Smooth muscle cell (in vitro differentiated cells): ENCODE data around the gene TNS1. TPM values are rescaled to one million over a fixed set of nuclear protein-coding genes. Genes with fewer than 3 reads are reported as not detected.

Source experiments
- DNase-seq: peaks from one replicate; lab custom pipeline; 2025; ENCODE audit not compliant: unreplicated experiment; lab: John Stamatoyannopoulos, UW
- H2AFZ ChIP-seq: fragments of 200-600 bp; sonication (generic); 2 replicates; pipeline ENCODE4 v1.6.0; 2016; ENCODE audit warnings: antibody characterized with exemption, low read depth, mild to moderate bottlenecking
- H3F3A ChIP-seq: fragments of 200-600 bp; sonication (generic); 2 replicates; pipeline ENCODE4 v1.6.0; 2017; ENCODE audit warnings: antibody characterized with exemption, low read depth
- H3K27ac ChIP-seq: fragments of 200-600 bp; sonication (generic); 2 replicates; pipeline ENCODE4 v1.5.1; 2016; ENCODE audit warnings: low read depth, mild to moderate bottlenecking
- H3K27me3 ChIP-seq: fragments of 200-600 bp; sonication (generic); 2 replicates; pipeline ENCODE4 v1.6.1; 2016; ENCODE audit warnings: low read depth, mild to moderate bottlenecking
- H3K36me3 ChIP-seq: fragments of 200-600 bp; sonication (generic); 2 replicates; pipeline ENCODE4 v1.5.1; 2016; ENCODE audit warnings: low read depth
- H3K4me1 ChIP-seq: fragments of 200-600 bp; sonication (generic); 2 replicates; pipeline ENCODE4 v1.5.1; 2016; ENCODE audit warnings: low read depth
- H3K4me2 ChIP-seq: fragments of 200-600 bp; sonication (generic); 2 replicates; pipeline ENCODE4 v1.6.0; 2016; ENCODE audit warnings: mild to moderate bottlenecking
- H3K4me3 ChIP-seq: fragments of 200-600 bp; sonication (generic); 2 replicates; pipeline ENCODE4 v1.5.1; 2016; ENCODE audit warnings: mild to moderate bottlenecking
- H3K79me2 ChIP-seq: fragments of 200-600 bp; sonication (generic); 2 replicates; pipeline ENCODE4 v1.6.0; 2016; ENCODE audit warnings: low read depth, mild to moderate bottlenecking
- H3K9ac ChIP-seq: fragments of 200-600 bp; sonication (generic); 2 replicates; pipeline ENCODE4 v1.6.0; 2016; ENCODE audit warnings: low read depth
- H3K9me3 ChIP-seq: fragments of 200-600 bp; sonication (generic); replicated peaks from 2 replicates; pipeline ENCODE4 v1.5.1; 2016; ENCODE audit warnings: low read depth
- H4K20me1 ChIP-seq: fragments of 200-600 bp; sonication (generic); 2 replicates; pipeline ENCODE4 v1.6.0; 2016; ENCODE audit warnings: low read depth
- WGBS: methylation state at CpG from one replicate; pipeline ENCODE4 v1.1.7; 2016; ENCODE audit warnings: low lambda C conversion rate; 5-methylcytosine and 5-hydroxymethylcytosine counted together
- polyA plus RNA-seq: library from polyadenylated mRNA; unstranded; fragments of >200 nt; fragmentation: Nextera tagmentation; extraction: Ambion mirVana; gene quantifications from 2 replicates; pipeline ENCODE4 v1.2.1, GENCODE V29; 2016
- total RNA-seq: library from RNA; depleted of rRNA; stranded (reverse); fragments of >200 nt; gene quantifications from 2 replicates; pipeline ENCODE4 v1.2.3, GENCODE V29; 2014
- TF ChIP-seq, protein P1 (sequence below): fragments of 200-600 bp; sonication (generic); IDR thresholded peaks from 2 replicates; pipeline ENCODE4 v1.5.1; 2017; ENCODE audit warnings: borderline replicate concordance, mild to moderate bottlenecking, antibody characterized with exemption; ENCODE audit not compliant: insufficient read depth, poor library complexity, severe bottlenecking

Gene TNS1
- total and polyA plus RNA-seq, 2 experiments from 2014 or later: 52.3 to 61.5 TPM

DNA sequence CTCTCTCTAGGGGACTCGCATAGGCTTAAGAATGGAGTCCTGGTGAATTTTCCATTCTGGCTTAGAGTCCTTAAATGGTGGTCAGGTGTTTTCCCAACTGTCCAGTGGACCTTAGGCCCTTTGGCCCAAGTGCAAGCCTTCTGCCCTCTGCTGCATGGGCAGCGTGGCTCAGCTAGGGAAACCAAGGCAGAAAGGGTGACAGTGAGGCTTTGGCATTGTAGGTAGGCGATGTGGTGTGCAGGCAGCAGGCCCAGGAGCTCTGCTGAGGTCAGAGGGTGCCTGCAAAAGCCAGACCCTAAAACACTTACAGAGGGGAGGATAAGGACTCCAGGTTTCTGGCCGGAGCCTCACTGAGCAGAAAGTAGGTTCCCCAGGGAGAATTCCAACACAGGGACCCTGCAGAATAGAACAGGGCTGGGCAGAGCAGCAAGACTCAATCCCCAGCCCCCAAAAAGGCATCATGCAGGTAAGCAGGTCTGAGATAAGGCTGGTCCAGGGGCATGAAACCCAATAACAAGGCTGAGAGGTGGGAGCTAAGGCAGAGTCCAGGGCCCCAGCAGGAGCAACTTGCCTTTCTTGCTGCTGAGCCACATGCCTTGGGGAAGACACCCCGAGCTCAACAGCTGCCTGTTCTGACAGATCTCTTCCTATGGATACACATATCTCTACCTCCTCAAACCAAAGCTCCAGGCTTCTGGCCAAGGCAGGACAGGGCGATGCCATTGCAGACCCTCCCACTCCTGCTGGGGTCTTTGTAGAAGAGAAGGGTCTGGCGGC, 199.7 kb downstream of the TNS1 start:
- DNase-seq: no peak
- H3F3A ChIP-seq: peaks cover 23% of the 10 kb centered on the region
- no peak overlapping the region for H3K4me3 ChIP-seq
- 95% methylated on average over 7 of the region's 7 CpGs for WGBS
- no peak overlapping the region for H3K9ac ChIP-seq
- no peak overlapping the region for H3K27ac ChIP-seq
- H2AFZ ChIP-seq: no peak overlapping the region
- no peaks in the 10 kb centered on the region for H3K9me3 ChIP-seq
- no peak overlapping the region for H3K4me2 ChIP-seq
- H3K27me3 ChIP-seq: no peaks in the 10 kb centered on the region
- H3K4me1 ChIP-seq: no peaks in the 10 kb centered on the region
- H3K36me3 ChIP-seq: peaks cover 8% of the 10 kb centered on the region
- TF ChIP-seq, protein P1, sequence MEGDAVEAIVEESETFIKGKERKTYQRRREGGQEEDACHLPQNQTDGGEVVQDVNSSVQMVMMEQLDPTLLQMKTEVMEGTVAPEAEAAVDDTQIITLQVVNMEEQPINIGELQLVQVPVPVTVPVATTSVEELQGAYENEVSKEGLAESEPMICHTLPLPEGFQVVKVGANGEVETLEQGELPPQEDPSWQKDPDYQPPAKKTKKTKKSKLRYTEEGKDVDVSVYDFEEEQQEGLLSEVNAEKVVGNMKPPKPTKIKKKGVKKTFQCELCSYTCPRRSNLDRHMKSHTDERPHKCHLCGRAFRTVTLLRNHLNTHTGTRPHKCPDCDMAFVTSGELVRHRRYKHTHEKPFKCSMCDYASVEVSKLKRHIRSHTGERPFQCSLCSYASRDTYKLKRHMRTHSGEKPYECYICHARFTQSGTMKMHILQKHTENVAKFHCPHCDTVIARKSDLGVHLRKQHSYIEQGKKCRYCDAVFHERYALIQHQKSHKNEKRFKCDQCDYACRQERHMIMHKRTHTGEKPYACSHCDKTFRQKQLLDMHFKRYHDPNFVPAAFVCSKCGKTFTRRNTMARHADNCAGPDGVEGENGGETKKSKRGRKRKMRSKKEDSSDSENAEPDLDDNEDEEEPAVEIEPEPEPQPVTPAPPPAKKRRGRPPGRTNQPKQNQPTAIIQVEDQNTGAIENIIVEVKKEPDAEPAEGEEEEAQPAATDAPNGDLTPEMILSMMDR: no peak
- H3K79me2 ChIP-seq: no peaks in the 10 kb centered on the region
- H4K20me1 ChIP-seq: peaks cover 84% of the 10 kb centered on the region

DNA sequence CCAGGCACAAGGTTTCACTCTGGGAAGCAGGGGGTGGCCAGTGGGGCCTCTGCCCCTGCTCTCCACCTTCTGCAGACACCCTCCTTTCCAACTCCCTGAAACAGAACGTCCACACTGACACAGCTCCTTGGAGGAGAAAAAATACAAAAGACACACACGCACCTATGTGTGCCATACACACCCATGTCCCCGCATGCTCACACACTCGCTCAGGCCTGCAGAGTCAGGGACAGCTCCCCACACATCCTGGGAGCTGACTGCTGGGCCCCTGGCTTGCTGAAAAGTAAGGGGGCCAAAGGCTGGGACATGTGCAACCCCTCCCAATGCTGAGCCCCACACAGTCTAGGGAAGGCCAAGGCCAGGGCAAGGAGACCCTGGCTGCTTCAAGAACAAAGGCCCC, 200.5 kb downstream of the TNS1 start:
- Histone ChIP-seq H3K79me2 (no peaks in the 10 kb centered on the region), H2AFZ (no peak overlapping the region), H3K27me3 (no peaks in the 10 kb centered on the region), H3K27ac (no peak overlapping the region), H4K20me1 (peaks cover 82% of the 10 kb centered on the region), H3K4me1 (no peaks in the 10 kb centered on the region), H3K4me2 (no peak overlapping the region), H3F3A (peaks cover 31% of the 10 kb centered on the region), H3K9me3 (no peaks in the 10 kb centered on the region), H3K9ac (no peak overlapping the region), H3K4me3 (no peak overlapping the region), H3K36me3 (peaks cover 7% of the 10 kb centered on the region)
- no peak for DNase-seq
- TF ChIP-seq, protein P1: no peak
- WGBS: 87% methylated on average over 4 of the region's 4 CpGs

DNA sequence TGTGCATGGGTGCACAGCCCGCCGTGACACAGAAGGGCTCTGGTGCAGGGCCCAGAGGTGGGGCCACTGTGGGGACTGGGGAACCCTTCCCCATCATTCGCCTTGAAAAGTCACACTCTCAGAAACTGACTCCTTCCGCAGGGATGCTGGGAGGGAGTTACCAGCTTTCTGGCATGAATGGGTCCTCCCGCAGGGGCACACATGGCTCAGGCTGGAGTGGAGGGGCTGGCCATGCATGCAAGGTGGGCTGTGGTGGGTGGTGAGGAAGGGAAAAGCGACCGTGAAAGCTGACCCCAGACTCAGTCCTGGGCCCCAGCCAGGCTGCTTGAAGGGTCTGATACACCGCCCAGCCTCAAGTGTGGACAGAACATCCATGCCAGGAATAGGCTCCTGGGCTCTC, 201.1 kb downstream of the TNS1 start:
- Histone ChIP-seq H3K4me3 (no peak overlapping the region), H3K27ac (no peak overlapping the region), H2AFZ (no peak overlapping the region), H3K36me3 (peaks cover 1% of the 10 kb centered on the region), H3K79me2 (no peaks in the 10 kb centered on the region), H3K4me2 (no peak overlapping the region), H4K20me1 (peaks cover 77% of the 10 kb centered on the region), H3F3A (peaks cover 35% of the 10 kb centered on the region), H3K4me1 (no peaks in the 10 kb centered on the region), H3K9me3 (no peaks in the 10 kb centered on the region), H3K9ac (no peak overlapping the region), H3K27me3 (no peaks in the 10 kb centered on the region)
- TF ChIP-seq, protein P1: no peak
- no peak for DNase-seq
- WGBS: 90% methylated on average over 8 of the region's 8 CpGs

DNA sequence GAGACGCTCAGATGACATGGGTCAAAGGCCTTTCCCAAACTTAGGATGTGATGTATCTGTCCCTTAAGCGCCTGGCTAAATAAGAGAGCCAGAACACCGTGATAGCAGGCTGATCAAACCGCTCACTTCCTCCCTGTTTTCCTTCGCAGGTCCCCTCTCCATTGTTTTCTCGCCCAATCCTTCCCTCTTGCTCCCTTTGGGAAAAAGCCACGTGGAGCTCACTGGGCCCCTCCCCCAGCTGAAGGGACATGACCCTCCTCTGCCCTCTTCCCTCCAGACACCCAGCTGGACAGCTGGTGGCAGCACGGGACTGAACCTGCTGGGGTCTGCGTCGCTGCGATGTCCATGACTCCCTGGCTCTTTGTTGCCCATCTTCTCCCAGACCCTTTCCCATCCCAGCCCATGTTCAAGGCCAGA, 201.7 kb downstream of the TNS1 start:
- H4K20me1 ChIP-seq: peaks cover 71% of the 10 kb centered on the region
- H2AFZ ChIP-seq: no peak overlapping the region
- TF ChIP-seq, protein P1: no peak
- H3K4me1 ChIP-seq: no peaks in the 10 kb centered on the region
- H3K27ac ChIP-seq: peak overlapping the region; percentile 24
- H3F3A ChIP-seq: peaks cover 41% of the 10 kb centered on the region
- H3K4me2 ChIP-seq: no peak overlapping the region
- no peaks in the 10 kb centered on the region for H3K79me2 ChIP-seq
- DNase-seq: no peak
- no peak overlapping the region for H3K9ac ChIP-seq
- no peaks in the 10 kb centered on the region for H3K27me3 ChIP-seq
- no peaks in the 10 kb centered on the region for H3K36me3 ChIP-seq
- H3K9me3 ChIP-seq: no peaks in the 10 kb centered on the region
- WGBS: 78% methylated on average over 11 of the region's 11 CpGs
- H3K4me3 ChIP-seq: no peak overlapping the region
